Measurements from ENCODE around the gene PWP2.
"Not testable (repeated sequence)": the region's sequence is repeated elsewhere in the genome, so short reads cannot be mapped to it uniquely, and the experiment has no call there.

Gene PWP2

DNA sequence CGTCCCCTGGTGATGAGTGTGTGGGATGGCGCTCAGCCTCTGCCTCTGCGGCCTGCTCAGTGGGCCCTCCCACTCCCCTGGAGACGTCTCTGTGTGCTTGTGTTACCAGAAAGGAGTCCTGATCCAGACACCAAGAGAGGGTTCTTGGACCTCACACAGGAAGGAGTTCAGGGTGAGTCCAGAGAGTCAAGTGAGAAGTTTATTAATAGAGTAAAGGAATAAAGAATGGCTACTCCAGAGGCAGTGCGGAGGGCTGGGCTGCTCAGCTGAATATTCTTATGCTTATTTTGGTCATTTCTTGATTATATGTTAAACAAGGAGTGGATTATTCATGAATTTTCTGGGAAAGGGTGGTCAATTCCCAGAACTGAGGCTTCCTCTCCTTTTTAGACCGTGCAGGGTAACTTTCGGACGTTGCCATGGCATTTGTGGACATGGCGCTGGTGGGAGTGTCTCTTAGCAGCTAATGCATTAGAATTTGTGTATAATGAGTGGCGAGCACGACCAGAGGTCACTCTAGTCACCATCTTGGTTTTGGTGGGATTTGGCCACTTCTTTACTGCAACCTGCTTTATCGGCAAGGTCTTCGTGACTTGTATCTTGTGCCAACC is 64.9 kb downstream of the PWP2 start:
- H3K27ac ChIP-seq, result not testable (repeated sequence)

DNA sequence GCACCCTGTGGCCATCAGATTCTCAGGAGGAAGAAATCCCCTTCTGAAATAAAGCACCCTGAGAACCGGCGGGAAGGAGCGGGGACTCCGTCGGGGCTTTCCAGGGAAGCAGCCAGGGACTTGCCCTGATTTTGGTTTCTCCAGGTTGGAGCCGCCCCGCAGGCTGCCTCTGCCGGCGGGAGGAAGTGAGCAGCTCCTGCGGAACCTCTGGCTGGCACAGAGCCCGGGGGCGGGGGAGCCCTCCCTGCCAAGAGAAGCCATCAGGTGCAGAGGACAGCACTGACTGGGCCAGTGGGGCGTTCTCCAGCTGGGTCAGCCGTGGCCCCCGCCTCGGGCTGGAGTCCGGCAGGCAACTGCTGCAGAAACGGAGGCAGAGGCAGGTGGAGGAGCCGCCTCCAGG is 65.5 kb downstream of the PWP2 start:
- not testable (repeated sequence) for H3K27ac ChIP-seq

GRCh38 chr21:44175189-44175588 is 68.0 kb downstream of the PWP2 start:
- H3K27ac ChIP-seq, result not testable (repeated sequence)

GRCh38 chr21:44176127-44176526 is 68.9 kb downstream of the PWP2 start:
- not testable (repeated sequence) for H3K27ac ChIP-seq
